MM.1S (cell line): ENCODE data around the gene CPAMD8.

Experiments
- CTCF ChIP-seq: fragments of 300-600 bp; sonication (generic); IDR thresholded peaks from 2 replicates; pipeline ENCODE4 v1.5.1; 2016; ENCODE audit warnings: antibody characterized with exemption, low read length, mixed read lengths
- EZH2 ChIP-seq: fragments of 300-600 bp; sonication (generic); optimal IDR thresholded peaks from 2 replicates; pipeline ENCODE3; 2017; ENCODE audit warnings: low read depth, mild to moderate bottlenecking, antibody characterized with exemption, low read length, mixed read lengths

- no peak for TF ChIP-seq CTCF
- TF ChIP-seq EZH2, result no peak
These were observed 1.2 kb downstream of the CPAMD8 start for GRCh38 chr19:17025361-17025760.
